Right lobe of liver (tissue), 4 donors: ENCODE results near the gene CAPSL.

Experiments used
- CTCF ChIP-seq, 4 donors: fragments of 200-600 bp in 3 of 4; fragments of 450-650 bp in 1 of 4; IDR thresholded peaks; one replicate each; pipeline versions ENCODE4 v1.5.1 to v1.8.0; 2016 to 2022; ENCODE audit warnings: antibody characterized with exemption in 4 of 4, mild to moderate bottlenecking in 2 of 4
- POLR2A ChIP-seq: fragments of 450-650 bp; IDR thresholded peaks from one replicate; pipeline ENCODE4 v1.6.1; 2017; ENCODE audit warnings: antibody characterized with exemption, mild to moderate bottlenecking
- donor health status: DM: no; HTN: no; CAD: no.
- donor health status: DM: no; HTN: no; CAD: no.
- donor health status: DM: no; HTN: yes; CAD: no.

- TF ChIP-seq CTCF (IDR thresholded peaks at IDR 0.05) (no peak), POLR2A (no peak)
Measured at GRCh38 chr5:35857606-35858205, 80.7 kb downstream of the CAPSL start.
